Esophagus muscularis mucosa (tissue), 4 donors: ENCODE data around the gene DDRGK1. TPM values are rescaled to one million over a fixed set of nuclear protein-coding genes. Genes with fewer than 3 reads are reported as not detected.

Experiments used
- DNase-seq: peaks from one replicate; pipeline ENCODE4 v3.0.0-alpha.2; 2017; ENCODE audit errors: extremely low spot score
- H3K27ac ChIP-seq, 4 donors: fragments of 200-600 bp; sonication (generic); replicated peaks in 1 of 4; 1 replicate in 3 of 4; 2 replicates in 1 of 4; pipeline ENCODE4 v1.5.1; 2016 to 2019; ENCODE audit warnings: mild to moderate bottlenecking in 1 of 4
- H3K27me3 ChIP-seq, 4 donors: fragments of 200-600 bp; sonication (generic); one replicate each; pipeline versions ENCODE4 v1.5.1 to v1.6.0; 2016 to 2019
- H3K36me3 ChIP-seq, 4 donors: fragments of 200-600 bp; sonication (generic); one replicate each; pipeline ENCODE4 v1.5.1; 2016 to 2019
- H3K4me1 ChIP-seq, 4 donors: fragments of 200-600 bp; sonication (generic); one replicate each; pipeline ENCODE4 v1.5.1; 2016 to 2019
- H3K4me3 ChIP-seq, 4 donors: fragments of 200-600 bp; sonication (generic); 1 replicate in 2 of 4; 2 replicates in 2 of 4; pipeline ENCODE4 v1.5.1; 2016 to 2019; ENCODE audit warnings: mild to moderate bottlenecking in 4 of 4, moderate library complexity in 1 of 4
- H3K9me3 ChIP-seq, 4 donors: fragments of 200-600 bp; sonication (generic); 1 replicate in 3 of 4; 2 replicates in 1 of 4; pipeline ENCODE4 v1.5.1; 2016 to 2019
- EP300 ChIP-seq: sonication (generic); formaldehyde crosslinking; IDR thresholded peaks from one replicate; pipeline ENCODE4 v1.6.1; 2017; ENCODE audit warnings: antibody characterized with exemption
- POLR2A ChIP-seq: fragments of 450-650 bp; IDR thresholded peaks from one replicate; pipeline ENCODE4 v1.6.1; 2017; ENCODE audit warnings: antibody characterized with exemption, moderate library complexity, mild to moderate bottlenecking, low read depth
- POLR2AphosphoS5 ChIP-seq, 2 donors: sonication (generic); formaldehyde crosslinking; IDR thresholded peaks; one replicate each; pipeline ENCODE4 v1.6.1; 2017; ENCODE audit warnings: antibody characterized with exemption in 2 of 2
- WGBS: methylation state at CpG from one replicate; pipeline ENCODE4 v1.1.5; 2018; 5-methylcytosine and 5-hydroxymethylcytosine counted together
- intact Hi-C: fragments of 100-400 bp; cut with DNase I; formaldehyde crosslinking; loops from one replicate; pipeline ENCODE4 v1.15.1; 2023
- total RNA-seq, 4 donors: library from RNA; depleted of rRNA; stranded (reverse); fragments of >200 nt; gene quantifications; one replicate each; pipeline versions ENCODE4 v1.1.0 to v1.2.1, GENCODE V29; 2016
- TF ChIP-seq, protein P1 (sequence below), 3 experiments: fragments of 200-600 bp in 2 of 3; fragments of 450-650 bp in 1 of 3; sonication (generic) in 2 of 3; IDR thresholded peaks; one replicate each; pipeline ENCODE4 v1.5.1; 2017 to 2019; ENCODE audit warnings: antibody characterized with exemption in 3 of 3, mild to moderate bottlenecking in 2 of 3, moderate library complexity in 1 of 3

The DDRGK1 gene
- total RNA-seq, 4 donors from 2014 or later = 64.4 to 86.0 (median 69.7) TPM

DNA sequence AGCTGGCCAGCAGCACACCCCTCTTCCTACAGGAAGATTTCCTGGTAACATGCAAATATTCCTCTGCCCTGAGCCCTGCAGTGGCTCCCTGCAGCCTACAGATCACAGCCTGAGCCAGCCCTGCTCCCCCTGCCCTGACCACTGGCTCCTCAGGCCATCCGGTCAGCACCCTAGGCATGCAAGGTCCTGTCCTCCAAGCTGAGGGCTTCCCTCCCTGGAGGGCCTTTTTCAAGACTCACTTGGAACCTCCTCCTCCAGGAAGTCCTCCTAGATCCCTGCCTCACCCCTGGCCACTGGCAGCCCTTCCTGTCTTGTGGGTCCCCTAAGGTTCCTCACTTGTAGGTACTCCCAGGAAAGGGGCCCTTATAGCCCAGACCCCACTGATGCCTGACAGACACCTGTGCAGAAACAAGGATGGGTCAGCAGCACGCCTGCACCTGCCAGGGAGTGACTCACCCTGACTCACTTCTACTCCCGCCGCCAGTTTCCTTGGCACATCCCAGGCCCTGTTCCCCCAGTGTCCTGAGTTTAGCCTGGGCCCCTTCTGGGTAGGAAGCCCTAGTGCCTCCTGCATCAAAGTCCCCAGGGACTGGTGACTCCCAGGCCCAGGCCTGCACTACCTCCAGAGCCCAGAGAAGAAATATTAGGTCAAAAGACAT lies 31.3 kb upstream of the DDRGK1 start:
- Histone ChIP-seq H3K36me3 (no peaks in the 10 kb centered on the region), H3K4me3 (no peak overlapping the region), H3K27me3 (peaks cover 7 to 67% (median 29%) of the 10 kb centered on the region in 4 donors), H3K27ac (no peak overlapping the region), H3K4me1 (peaks cover 20 to 30% (median 28%) of the 10 kb centered on the region in 4 donors), H3K9me3 (no peaks in the 10 kb centered on the region)
- no peak for DNase-seq
- intact Hi-C loops = no loop called here
- TF ChIP-seq EP300 = no peak
- 87% methylated on average over 4 of the region's 4 CpGs for WGBS

DNA sequence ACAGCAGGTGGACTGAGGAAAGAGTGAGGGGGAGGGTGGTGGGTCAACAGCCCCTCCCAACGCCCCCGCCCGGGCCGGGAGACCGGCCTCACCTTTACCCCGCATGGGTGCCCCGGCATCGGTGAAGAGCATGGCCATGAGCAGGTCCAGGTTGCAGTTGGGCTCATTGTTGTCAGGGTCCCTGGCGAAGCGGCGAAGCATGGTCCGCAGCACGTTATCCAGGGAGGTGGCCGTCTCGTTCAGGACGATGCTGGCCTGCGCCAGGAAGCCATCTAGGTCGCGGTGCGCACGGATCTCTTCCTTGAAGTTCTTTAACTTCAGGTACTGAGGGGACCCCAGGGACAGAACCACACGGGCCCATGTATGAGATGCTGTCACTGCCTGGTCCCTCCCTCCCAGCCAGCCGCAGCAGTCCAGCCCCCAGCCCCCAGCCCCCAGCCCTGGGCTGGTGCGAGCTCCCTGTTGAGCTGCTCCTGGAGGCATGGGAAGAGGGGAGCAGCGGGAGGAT lies 29.6 kb upstream of the DDRGK1 start:
- Histone ChIP-seq H3K27me3 (peaks cover 5 to 50% (median 17%) of the 10 kb centered on the region in 4 donors), H3K4me3 (no peak overlapping the region), H3K9me3 (no peaks in the 10 kb centered on the region), H3K4me1 (peaks cover 11 to 16% (median 15%) of the 10 kb centered on the region in 4 donors), H3K27ac (no peak overlapping the region), H3K36me3 (no peaks in the 10 kb centered on the region)
- WGBS = 86% methylated on average over 25 of the region's 25 CpGs
- no peak for DNase-seq
- TF ChIP-seq POLR2A (no peak), EP300 (no peak), POLR2AphosphoS5 (IDR thresholded peaks at IDR 0.05) (no peak)
- TF ChIP-seq, protein P1, sequence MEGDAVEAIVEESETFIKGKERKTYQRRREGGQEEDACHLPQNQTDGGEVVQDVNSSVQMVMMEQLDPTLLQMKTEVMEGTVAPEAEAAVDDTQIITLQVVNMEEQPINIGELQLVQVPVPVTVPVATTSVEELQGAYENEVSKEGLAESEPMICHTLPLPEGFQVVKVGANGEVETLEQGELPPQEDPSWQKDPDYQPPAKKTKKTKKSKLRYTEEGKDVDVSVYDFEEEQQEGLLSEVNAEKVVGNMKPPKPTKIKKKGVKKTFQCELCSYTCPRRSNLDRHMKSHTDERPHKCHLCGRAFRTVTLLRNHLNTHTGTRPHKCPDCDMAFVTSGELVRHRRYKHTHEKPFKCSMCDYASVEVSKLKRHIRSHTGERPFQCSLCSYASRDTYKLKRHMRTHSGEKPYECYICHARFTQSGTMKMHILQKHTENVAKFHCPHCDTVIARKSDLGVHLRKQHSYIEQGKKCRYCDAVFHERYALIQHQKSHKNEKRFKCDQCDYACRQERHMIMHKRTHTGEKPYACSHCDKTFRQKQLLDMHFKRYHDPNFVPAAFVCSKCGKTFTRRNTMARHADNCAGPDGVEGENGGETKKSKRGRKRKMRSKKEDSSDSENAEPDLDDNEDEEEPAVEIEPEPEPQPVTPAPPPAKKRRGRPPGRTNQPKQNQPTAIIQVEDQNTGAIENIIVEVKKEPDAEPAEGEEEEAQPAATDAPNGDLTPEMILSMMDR (IDR thresholded peaks at IDR 0.05) = no peak
- intact Hi-C loops = no loop called here

DNA sequence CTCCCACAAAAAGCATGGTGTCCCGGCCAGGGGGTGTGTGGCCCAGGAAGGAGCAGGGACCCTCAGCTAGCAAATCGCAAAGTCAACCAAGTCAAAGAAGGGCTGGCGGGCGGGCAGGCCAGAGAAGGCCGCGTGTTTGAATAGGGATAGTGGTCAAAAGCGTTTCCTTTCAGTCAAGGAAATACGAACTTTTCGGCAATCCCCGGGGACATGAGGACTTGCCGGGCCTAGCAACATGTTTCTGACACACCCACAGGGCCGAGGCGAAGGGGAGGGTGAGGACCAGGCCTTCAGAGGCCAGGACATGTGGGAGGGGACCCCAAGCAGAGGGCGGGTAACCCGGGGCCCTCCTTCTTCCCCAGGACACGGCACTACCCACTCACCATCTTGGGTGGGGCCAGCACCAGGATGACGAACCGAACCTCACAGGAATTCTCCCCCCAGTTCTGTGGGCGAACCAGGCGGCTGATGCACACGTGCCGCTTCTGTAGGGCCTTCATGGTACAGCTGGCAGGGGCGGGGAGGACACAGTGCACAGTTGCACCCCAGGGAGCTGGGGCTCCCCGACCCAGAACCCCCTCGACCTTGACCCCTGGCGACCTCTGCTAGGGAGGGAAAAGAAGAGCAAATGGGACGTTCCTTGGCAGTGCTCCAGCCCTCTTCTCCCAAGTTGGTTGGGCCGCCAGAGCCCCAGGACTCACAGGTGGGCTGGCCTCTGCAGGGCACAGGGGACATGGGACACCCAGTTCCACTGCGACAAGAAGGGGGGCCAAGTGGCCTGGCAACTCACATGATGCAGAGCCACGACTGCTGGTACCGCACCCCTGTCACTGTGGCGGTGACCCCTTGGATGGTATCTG lies 28.9 kb upstream of the DDRGK1 start:
- Histone ChIP-seq H3K4me1 (peaks cover 6 to 9% (median 8%) of the 10 kb centered on the region in 4 donors), H3K27ac (no peak overlapping the region), H3K36me3 (no peaks in the 10 kb centered on the region), H3K9me3 (no peaks in the 10 kb centered on the region), H3K4me3 (no peak overlapping the region), H3K27me3 (peaks cover 0 to 43% (median 12%) of the 10 kb centered on the region in 4 donors)
- no peak for DNase-seq
- TF ChIP-seq POLR2A (no peak), POLR2AphosphoS5 (IDR thresholded peaks at IDR 0.05) (no peak), EP300 (no peak)
- TF ChIP-seq, protein P1 (IDR thresholded peaks at IDR 0.05) = no peak
- intact Hi-C loops = no loop called here
- WGBS = 92% methylated on average over 27 of the region's 32 CpGs

DNA sequence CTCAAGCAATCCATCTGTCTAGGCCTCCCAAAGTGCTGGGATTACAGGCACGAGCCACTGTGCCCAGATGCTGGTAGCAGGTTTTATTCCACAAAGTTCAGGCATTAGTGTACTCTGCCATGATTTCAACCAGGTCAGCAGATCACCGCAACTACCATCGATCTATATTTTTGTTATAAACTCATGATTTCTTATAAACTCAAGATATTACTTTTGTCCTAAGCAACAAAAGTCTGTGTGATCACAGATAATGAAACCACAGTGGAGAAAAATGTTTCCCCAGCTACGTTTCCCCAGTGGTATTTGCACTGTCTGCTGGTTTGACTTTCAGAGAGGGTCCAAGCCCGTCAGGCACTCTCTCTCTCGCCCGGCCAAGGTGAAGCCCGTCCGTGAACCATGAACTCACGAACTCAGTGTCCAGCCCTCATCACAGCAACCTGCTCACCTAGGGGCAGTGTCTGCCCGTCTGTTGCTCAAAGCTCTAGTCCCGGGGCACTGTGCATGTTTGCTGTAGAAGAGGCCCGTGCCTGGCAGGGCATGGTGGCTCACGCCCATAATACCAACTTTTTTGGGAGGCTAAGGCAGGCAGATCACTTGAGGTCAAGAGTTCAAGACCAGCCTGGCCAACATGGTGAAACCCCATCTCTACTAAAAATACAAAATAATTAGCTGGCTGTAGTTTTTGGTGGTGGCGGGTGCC lies 27.6 kb upstream of the DDRGK1 start:
- WGBS = 92% methylated on average over 14 of the region's 15 CpGs
- no peak for DNase-seq
- Histone ChIP-seq H3K27me3 (peaks cover 0 to 30% (median 3%) of the 10 kb centered on the region in 4 donors), H3K9me3 (no peaks in the 10 kb centered on the region), H3K4me1 (no peaks in the 10 kb centered on the region), H3K4me3 (no peak overlapping the region), H3K36me3 (peaks cover 0 to 6% (median 1%) of the 10 kb centered on the region in 4 donors), H3K27ac (no peak overlapping the region)
- TF ChIP-seq POLR2AphosphoS5 (IDR thresholded peaks at IDR 0.05) (no peak), EP300 (no peak), POLR2A (no peak)
- TF ChIP-seq, protein P1 (IDR thresholded peaks at IDR 0.05) = no peak
- intact Hi-C loops = no loop called here
